ENCODE results near the gene EEF1B2. TPM values are rescaled to one million over a fixed set of nuclear protein-coding genes. Genes with fewer than 3 reads are reported as not detected.

Gene EEF1B2
- total and polyA plus RNA-seq, 2 experiments from 2014 or later = 305 to 673 TPM

DNA sequence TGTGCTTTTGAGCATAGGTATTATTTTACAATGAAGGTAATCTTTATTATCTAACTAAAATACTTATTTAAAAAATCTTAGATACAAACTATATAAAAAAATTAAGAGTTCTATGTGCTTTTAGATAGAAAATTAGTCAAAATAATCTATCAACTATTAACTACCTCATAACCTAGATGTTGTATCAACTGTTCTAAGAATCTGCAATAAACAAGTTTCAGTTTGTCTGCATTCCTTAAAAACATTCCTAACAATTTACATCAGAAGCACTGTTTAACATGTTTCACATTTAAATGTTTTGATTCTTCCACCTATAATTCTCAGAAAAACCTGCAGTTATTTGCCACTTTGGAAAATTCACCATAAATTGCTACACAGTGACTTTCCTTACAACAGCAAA lies 33.8 kb upstream of the EEF1B2 start:
- H3K4me1 Mint-ChIP-seq = no peaks in the 10 kb centered on the region
- H3K36me3 Mint-ChIP-seq (ENCODE audit: low read depth) = peaks cover 79% of the 10 kb centered on the region
- no peak overlapping the region for H3K4me2 ChIP-seq
- H3K27ac ChIP-seq (ENCODE audit: low read depth) = no peak overlapping the region
- ATAC-seq (no peak), DNase-seq (ENCODE audit: low spot score) (no peak)
- no peaks in the 10 kb centered on the region for H3K4me1 ChIP-seq (ENCODE audit: insufficient read depth)
- no peak overlapping the region for H3K27ac Mint-ChIP-seq
- no peaks in the 10 kb centered on the region for H3K27me3 ChIP-seq (ENCODE audit: insufficient read depth)
- no peak overlapping the region for H3K4me3 Mint-ChIP-seq
- no peaks in the 10 kb centered on the region for H4K20me1 ChIP-seq (replicated peaks; ENCODE audit: insufficient read depth)
- H3K27me3 Mint-ChIP-seq (ENCODE audit: insufficient read depth, low read depth, poor library complexity) = peaks cover 2% of the 10 kb centered on the region
- TF ChIP-seq STAT1 (IDR thresholded peaks at IDR 0.05; ENCODE audit: unreplicated experiment) (no peak), ZNF114 (CRISPR knock-in tag; IDR thresholded peaks at IDR 0.05) (no peak), CREB1 (CRISPR knock-in tag; IDR thresholded peaks at IDR 0.05; ENCODE audit: low read depth) (no peak), EZH2phosphoT487 (IDR thresholded peaks at IDR 0.05; ENCODE audit: unreplicated experiment) (no peak), REST (IDR thresholded peaks at IDR 0.05; ENCODE audit: unreplicated experiment) (no peak), EZH2 (IDR thresholded peaks at IDR 0.05; ENCODE audit: low read depth, unreplicated experiment) (no peak), POLR2AphosphoS5 (IDR thresholded peaks at IDR 0.05; ENCODE audit: low read depth) (no peak), ZNF331 (CRISPR knock-in tag; IDR thresholded peaks at IDR 0.05; ENCODE audit: low read depth) (no peak), NANOG (IDR thresholded peaks at IDR 0.05; ENCODE audit: borderline replicate concordance) (no peak), JUNB (IDR thresholded peaks at IDR 0.05; ENCODE audit: unreplicated experiment) (no peak)
- TF ChIP-seq, protein P1, sequence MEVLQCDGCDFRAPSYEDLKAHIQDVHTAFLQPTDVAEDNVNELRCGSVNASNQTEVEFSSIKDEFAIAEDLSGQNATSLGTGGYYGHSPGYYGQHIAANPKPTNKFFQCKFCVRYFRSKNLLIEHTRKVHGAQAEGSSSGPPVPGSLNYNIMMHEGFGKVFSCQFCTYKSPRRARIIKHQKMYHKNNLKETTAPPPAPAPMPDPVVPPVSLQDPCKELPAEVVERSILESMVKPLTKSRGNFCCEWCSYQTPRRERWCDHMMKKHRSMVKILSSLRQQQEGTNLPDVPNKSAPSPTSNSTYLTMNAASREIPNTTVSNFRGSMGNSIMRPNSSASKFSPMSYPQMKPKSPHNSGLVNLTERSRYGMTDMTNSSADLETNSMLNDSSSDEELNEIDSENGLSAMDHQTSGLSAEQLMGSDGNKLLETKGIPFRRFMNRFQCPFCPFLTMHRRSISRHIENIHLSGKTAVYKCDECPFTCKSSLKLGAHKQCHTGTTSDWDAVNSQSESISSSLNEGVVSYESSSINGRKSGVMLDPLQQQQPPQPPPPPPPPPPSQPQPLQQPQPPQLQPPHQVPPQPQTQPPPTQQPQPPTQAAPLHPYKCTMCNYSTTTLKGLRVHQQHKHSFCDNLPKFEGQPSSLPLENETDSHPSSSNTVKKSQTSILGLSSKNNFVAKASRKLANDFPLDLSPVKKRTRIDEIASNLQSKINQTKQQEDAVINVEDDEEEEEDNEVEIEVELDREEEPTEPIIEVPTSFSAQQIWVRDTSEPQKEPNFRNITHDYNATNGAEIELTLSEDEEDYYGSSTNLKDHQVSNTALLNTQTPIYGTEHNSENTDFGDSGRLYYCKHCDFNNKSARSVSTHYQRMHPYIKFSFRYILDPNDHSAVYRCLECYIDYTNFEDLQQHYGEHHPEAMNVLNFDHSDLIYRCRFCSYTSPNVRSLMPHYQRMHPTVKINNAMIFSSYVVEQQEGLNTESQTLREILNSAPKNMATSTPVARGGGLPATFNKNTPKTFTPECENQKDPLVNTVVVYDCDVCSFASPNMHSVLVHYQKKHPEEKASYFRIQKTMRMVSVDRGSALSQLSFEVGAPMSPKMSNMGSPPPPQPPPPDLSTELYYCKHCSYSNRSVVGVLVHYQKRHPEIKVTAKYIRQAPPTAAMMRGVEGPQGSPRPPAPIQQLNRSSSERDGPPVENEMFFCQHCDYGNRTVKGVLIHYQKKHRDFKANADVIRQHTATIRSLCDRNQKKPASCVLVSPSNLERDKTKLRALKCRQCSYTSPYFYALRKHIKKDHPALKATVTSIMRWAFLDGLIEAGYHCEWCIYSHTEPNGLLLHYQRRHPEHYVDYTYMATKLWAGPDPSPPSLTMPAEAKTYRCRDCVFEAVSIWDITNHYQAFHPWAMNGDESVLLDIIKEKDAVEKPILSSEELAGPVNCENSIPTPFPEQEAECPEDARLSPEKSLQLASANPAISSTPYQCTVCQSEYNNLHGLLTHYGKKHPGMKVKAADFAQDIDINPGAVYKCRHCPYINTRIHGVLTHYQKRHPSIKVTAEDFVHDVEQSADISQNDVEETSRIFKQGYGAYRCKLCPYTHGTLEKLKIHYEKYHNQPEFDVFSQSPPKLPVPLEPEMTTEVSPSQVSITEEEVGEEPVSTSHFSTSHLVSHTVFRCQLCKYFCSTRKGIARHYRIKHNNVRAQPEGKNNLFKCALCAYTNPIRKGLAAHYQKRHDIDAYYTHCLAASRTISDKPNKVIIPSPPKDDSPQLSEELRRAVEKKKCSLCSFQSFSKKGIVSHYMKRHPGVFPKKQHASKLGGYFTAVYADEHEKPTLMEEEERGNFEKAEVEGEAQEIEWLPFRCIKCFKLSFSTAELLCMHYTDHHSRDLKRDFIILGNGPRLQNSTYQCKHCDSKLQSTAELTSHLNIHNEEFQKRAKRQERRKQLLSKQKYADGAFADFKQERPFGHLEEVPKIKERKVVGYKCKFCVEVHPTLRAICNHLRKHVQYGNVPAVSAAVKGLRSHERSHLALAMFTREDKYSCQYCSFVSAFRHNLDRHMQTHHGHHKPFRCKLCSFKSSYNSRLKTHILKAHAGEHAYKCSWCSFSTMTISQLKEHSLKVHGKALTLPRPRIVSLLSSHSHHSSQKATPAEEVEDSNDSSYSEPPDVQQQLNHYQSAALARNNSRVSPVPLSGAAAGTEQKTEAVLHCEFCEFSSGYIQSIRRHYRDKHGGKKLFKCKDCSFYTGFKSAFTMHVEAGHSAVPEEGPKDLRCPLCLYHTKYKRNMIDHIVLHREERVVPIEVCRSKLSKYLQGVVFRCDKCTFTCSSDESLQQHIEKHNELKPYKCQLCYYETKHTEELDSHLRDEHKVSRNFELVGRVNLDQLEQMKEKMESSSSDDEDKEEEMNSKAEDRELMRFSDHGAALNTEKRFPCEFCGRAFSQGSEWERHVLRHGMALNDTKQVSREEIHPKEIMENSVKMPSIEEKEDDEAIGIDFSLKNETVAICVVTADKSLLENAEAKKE (CRISPR knock-in tag; IDR thresholded peaks at IDR 0.05) = no peak
- TF ChIP-seq, protein P2, sequence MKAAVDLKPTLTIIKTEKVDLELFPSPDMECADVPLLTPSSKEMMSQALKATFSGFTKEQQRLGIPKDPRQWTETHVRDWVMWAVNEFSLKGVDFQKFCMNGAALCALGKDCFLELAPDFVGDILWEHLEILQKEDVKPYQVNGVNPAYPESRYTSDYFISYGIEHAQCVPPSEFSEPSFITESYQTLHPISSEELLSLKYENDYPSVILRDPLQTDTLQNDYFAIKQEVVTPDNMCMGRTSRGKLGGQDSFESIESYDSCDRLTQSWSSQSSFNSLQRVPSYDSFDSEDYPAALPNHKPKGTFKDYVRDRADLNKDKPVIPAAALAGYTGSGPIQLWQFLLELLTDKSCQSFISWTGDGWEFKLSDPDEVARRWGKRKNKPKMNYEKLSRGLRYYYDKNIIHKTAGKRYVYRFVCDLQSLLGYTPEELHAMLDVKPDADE (IDR thresholded peaks at IDR 0.05) = no peak
- TF ChIP-seq, protein P3, sequence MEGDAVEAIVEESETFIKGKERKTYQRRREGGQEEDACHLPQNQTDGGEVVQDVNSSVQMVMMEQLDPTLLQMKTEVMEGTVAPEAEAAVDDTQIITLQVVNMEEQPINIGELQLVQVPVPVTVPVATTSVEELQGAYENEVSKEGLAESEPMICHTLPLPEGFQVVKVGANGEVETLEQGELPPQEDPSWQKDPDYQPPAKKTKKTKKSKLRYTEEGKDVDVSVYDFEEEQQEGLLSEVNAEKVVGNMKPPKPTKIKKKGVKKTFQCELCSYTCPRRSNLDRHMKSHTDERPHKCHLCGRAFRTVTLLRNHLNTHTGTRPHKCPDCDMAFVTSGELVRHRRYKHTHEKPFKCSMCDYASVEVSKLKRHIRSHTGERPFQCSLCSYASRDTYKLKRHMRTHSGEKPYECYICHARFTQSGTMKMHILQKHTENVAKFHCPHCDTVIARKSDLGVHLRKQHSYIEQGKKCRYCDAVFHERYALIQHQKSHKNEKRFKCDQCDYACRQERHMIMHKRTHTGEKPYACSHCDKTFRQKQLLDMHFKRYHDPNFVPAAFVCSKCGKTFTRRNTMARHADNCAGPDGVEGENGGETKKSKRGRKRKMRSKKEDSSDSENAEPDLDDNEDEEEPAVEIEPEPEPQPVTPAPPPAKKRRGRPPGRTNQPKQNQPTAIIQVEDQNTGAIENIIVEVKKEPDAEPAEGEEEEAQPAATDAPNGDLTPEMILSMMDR (conservative IDR thresholded peaks at IDR 0.05; ENCODE audit: low read depth in 2 of 2) = no peak
- H3K79me2 ChIP-seq (replicated peaks; ENCODE audit: insufficient read depth) = no peaks in the 10 kb centered on the region
- no peaks in the 10 kb centered on the region for H3F3A ChIP-seq (replicated peaks; ENCODE audit: low read depth)
- no peaks in the 10 kb centered on the region for H3K9me2 ChIP-seq (ENCODE audit: insufficient read depth)
- H3K36me3 ChIP-seq (ENCODE audit: insufficient read depth) = peaks cover 82% of the 10 kb centered on the region
- no peak overlapping the region for H3K4me3 ChIP-seq
- H3K9me3 Mint-ChIP-seq = no peaks in the 10 kb centered on the region
- H2AFZ ChIP-seq = no peak overlapping the region

All from GM23338 (cell line).